22Rv1 (cell line): ENCODE data around the gene SPOCK1.

Experiments used
- ZFX ChIP-seq: fragments of 450-650 bp; IDR thresholded peaks from 2 replicates; pipeline ENCODE4 v1.6.1; 2017; ENCODE audit warnings: antibody characterized with exemption, borderline replicate concordance
- TF ChIP-seq, protein P1 (sequence below): fragments of 450-650 bp; IDR thresholded peaks from 2 replicates; pipeline ENCODE4 v1.5.1; 2017; ENCODE audit warnings: mild to moderate bottlenecking

DNA sequence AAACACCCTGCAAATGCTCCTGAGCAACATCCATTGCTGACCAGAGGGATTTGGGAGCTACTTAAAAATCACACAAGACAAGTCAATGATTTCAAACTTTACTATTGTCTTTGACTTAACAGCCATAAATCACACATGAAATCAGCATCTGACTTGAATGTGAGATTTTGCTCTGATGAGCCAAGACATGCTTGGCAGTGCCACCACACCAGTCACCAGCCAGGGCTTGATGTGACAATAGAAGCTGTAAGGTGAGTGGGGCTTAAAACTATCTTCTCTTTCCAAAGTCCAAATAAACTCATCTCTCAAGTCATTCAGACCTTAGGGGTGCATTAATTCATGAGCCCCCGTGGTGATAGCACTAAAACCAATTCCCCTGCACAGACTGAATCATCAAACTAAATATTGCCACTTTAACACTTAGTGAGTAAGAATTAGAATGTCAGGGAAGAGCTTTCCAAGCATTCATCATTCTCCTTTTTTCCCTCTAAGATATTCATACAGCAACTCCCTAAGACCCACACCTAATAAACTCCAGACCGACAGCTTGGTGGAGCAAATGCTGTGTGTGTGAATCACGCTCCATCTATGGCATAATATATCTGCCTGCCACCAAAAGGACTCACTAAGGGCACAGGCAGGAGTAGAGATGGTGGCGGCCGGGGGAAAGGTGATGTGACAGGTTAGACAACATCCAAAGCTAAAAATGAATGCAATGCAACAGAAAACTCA, 119.4 kb downstream of the SPOCK1 start:
- TF ChIP-seq, protein P1, sequence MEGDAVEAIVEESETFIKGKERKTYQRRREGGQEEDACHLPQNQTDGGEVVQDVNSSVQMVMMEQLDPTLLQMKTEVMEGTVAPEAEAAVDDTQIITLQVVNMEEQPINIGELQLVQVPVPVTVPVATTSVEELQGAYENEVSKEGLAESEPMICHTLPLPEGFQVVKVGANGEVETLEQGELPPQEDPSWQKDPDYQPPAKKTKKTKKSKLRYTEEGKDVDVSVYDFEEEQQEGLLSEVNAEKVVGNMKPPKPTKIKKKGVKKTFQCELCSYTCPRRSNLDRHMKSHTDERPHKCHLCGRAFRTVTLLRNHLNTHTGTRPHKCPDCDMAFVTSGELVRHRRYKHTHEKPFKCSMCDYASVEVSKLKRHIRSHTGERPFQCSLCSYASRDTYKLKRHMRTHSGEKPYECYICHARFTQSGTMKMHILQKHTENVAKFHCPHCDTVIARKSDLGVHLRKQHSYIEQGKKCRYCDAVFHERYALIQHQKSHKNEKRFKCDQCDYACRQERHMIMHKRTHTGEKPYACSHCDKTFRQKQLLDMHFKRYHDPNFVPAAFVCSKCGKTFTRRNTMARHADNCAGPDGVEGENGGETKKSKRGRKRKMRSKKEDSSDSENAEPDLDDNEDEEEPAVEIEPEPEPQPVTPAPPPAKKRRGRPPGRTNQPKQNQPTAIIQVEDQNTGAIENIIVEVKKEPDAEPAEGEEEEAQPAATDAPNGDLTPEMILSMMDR, result no peak
- no peak for TF ChIP-seq ZFX
